Stimulated activated naive B cell treated with anti-CD40 and anti-IgM and Interleukin-4, amounts not matched to agents 10 μg/mL and 1 μg/mL and 100 μg/mL, for 72 hours (primary cell): ENCODE measurements around the gene LRRC3.
A peak's percentile ranks its signal among the peaks of the same experiment; 100 is the strongest.

ENCODE experiments used
- ATAC-seq, 2 donors: fragments of 150-1000 bp; cut with Tn5 transposase; replicated peaks; 2 replicates each; pipeline ENCODE4 v1.10.0; 2021; ENCODE audit warnings: moderate library complexity in 1 of 2
- DNase-seq: peaks from one replicate; pipeline ENCODE4 v3.0.0; 2021
- H3K27ac Mint-ChIP-seq: one replicate; pipeline ENCODE4 v1.8.0; 2022; ENCODE audit warnings: mild to moderate bottlenecking, mixed read lengths
- H3K27me3 Mint-ChIP-seq, 2 donors: one replicate each; pipeline ENCODE4 v1.8.0; 2022; ENCODE audit warnings: mixed read lengths in 2 of 2
- H3K36me3 Mint-ChIP-seq, 2 donors: one replicate each; pipeline ENCODE4 v1.8.0; 2022; ENCODE audit warnings: mixed read lengths in 2 of 2, mild to moderate bottlenecking in 1 of 2
- H3K4me1 Mint-ChIP-seq, 2 donors: one replicate each; pipeline ENCODE4 v1.8.0; 2022; ENCODE audit warnings: mixed read lengths in 2 of 2, mild to moderate bottlenecking in 1 of 2
- H3K4me3 Mint-ChIP-seq, 2 donors: one replicate each; pipeline ENCODE4 v1.8.0; 2022; ENCODE audit warnings: mild to moderate bottlenecking in 2 of 2, mixed read lengths in 2 of 2, moderate library complexity in 1 of 2
- H3K9me3 Mint-ChIP-seq, 2 donors: one replicate each; pipeline ENCODE4 v1.8.0; 2022; ENCODE audit warnings: mixed read lengths in 2 of 2, mild to moderate bottlenecking in 1 of 2

Gene LRRC3

GRCh38 chr21:44505673-44506278 is 50.5 kb downstream of the LRRC3 start:
- DNase-seq, result no peak
- no peak overlapping the region for H3K27ac Mint-ChIP-seq
- H3K4me1 Mint-ChIP-seq, result peaks cover 11 to 21% of the 10 kb centered on the region in 2 donors
- no peak overlapping the region for H3K4me3 Mint-ChIP-seq
- H3K36me3 Mint-ChIP-seq, result no peaks in the 10 kb centered on the region
- peaks cover 0 to 2% of the 10 kb centered on the region in 2 donors for H3K9me3 Mint-ChIP-seq
- ATAC-seq, result no peak
- peaks cover 0 to 8% of the 10 kb centered on the region in 2 donors for H3K27me3 Mint-ChIP-seq

DNA sequence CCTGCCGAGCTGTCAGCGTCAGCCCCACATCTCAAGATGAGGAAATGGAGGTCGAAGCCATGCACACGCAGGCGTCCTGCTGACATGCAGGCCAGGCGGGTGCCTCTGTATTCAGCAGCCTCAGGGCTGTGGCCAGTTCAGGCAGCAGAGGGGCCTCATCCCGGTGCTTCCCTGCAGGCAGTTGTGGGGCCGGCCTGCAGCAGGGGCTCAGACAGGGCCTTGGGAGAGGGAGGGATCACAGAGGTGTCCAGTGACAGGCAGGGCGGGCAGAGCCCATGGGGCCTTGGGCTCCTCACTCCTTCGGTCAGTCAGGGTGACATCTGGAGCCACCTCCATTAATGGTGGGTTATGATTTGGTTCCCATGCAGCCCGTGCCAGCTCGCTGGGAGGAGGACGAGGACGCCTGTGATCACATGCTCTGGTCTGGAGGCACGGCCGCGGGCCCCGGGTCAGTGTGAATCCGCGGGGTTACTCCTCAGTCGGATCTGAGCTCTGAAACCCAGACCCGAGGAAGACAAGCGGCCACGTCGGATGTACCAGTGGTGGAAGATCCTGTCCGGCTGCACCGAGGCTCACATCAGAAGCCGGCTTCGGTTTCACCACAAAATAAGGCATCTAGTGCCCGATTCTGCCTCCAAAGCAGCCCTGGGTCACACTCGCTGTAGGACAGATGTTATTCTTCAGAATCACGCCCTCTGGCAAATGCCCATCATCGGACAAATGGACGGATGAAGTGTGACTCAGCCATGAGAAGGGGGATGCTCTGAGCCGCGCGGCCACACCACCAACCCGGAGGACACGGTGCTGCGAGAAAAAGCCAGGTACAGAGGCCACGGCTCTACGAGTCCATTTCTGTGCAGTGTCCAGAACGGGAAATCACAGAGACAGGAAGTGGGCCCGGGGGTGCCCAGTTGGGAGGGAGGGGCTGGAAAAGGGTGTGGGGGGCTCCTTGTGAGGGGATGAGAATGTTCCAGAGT is 51.3 kb downstream of the LRRC3 start:
- no peak for ATAC-seq
- Mint-ChIP-seq H3K9me3 (peaks cover 0 to 2% of the 10 kb centered on the region in 2 donors), H3K27ac (no peak overlapping the region), H3K4me1 (peaks cover 11 to 21% of the 10 kb centered on the region in 2 donors), H3K27me3 (peaks cover 0 to 10% of the 10 kb centered on the region in 2 donors), H3K36me3 (no peaks in the 10 kb centered on the region), H3K4me3 (no peak overlapping the region)
- DNase-seq, result no peak

DNA sequence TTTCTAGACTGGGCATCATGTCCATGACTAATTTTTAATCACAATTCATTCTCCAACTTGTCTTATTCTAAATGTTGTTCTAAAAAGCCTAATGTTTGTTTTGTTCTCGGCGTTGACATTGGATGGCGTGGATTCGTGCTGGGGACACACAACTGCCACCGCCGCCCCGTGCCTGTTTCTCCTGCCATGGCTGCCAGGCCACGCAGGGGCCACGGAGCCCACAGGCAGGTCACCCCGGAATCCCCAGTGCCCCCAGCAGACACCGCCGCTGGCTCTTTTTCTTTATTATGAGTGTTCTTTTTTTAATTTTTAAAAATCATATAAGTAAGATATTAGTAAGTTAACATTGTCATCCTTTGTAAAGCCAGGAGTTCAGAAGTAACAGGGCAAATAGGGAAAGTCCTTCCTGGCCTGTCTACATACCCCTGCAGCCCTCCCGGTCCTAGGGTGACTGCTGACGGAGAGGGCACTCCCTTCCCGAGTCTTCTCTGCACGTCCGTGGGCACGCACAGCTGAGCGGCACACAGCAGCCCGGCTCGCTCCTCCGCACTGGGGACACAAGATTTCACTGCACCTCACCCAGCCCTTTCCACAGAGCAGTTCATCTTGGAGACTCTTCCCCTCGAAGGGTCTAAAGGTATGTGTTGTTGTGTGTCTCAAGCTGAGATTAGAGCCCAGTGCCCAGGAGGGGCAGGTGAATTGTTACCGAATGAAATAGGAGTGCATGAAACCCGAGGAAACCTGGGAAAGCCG is 52.5 kb downstream of the LRRC3 start:
- peaks cover 11 to 21% of the 10 kb centered on the region in 2 donors for H3K4me1 Mint-ChIP-seq
- no peak for ATAC-seq
- H3K36me3 Mint-ChIP-seq, result no peaks in the 10 kb centered on the region
- H3K4me3 Mint-ChIP-seq, result no peak overlapping the region
- H3K9me3 Mint-ChIP-seq, result peaks cover 0 to 2% of the 10 kb centered on the region in 2 donors
- DNase-seq, result no peak
- no peak overlapping the region for H3K27ac Mint-ChIP-seq
- peaks cover 0 to 21% of the 10 kb centered on the region in 2 donors for H3K27me3 Mint-ChIP-seq

- no peak overlapping the region for H3K4me3 Mint-ChIP-seq
- H3K4me1 Mint-ChIP-seq, result peaks cover 11 to 21% of the 10 kb centered on the region in 2 donors
- DNase-seq, result no peak
- H3K27me3 Mint-ChIP-seq, result peaks cover 0 to 21% of the 10 kb centered on the region in 2 donors
- no peaks in the 10 kb centered on the region for H3K36me3 Mint-ChIP-seq
- peaks cover 0 to 2% of the 10 kb centered on the region in 2 donors for H3K9me3 Mint-ChIP-seq
- H3K27ac Mint-ChIP-seq, result no peak overlapping the region
- no peak for ATAC-seq
These were observed 53.1 kb downstream of the LRRC3 start for GRCh38 chr21:44508426-44508710.

- Mint-ChIP-seq H3K4me3 (no peak overlapping the region), H3K9me3 (peaks cover 0 to 2% of the 10 kb centered on the region in 2 donors), H3K4me1 (peaks cover 10 to 16% of the 10 kb centered on the region in 2 donors), H3K27me3 (peaks cover 0 to 21% of the 10 kb centered on the region in 2 donors), H3K27ac (no peak overlapping the region), H3K36me3 (no peaks in the 10 kb centered on the region)
- DNase-seq, result no peak
- no peak for ATAC-seq
These were observed 53.6 kb downstream of the LRRC3 start for GRCh38 chr21:44508711-44509445.

DNA sequence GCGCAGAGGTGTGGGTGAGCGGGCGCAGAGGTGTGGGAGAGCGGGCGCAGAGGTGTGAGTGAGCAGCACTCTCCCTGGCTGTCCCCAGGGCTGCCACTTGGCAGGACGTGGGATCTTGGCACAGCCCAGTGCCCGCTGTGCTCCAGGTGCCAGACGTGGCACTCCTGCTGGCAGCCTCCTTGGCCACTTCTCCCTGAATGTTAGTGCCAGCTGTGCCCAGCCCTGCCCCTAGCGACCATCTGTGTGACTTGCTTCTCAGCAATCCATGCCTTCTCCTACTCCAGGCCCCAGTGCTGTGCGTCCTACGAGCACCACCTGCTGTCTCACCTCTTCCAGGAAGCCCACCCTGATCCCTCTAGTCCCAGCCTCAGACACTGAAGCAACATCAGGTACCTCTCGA is 54.2 kb downstream of the LRRC3 start:
- peaks cover 0 to 21% of the 10 kb centered on the region in 2 donors for H3K27me3 Mint-ChIP-seq
- no peaks in the 10 kb centered on the region for H3K36me3 Mint-ChIP-seq
- ATAC-seq, result no peak
- DNase-seq, result no peak
- peaks cover 6 to 10% of the 10 kb centered on the region in 2 donors for H3K4me1 Mint-ChIP-seq
- no peak overlapping the region for H3K4me3 Mint-ChIP-seq
- no peaks in the 10 kb centered on the region for H3K9me3 Mint-ChIP-seq
- no peak overlapping the region for H3K27ac Mint-ChIP-seq

- H3K4me1 Mint-ChIP-seq, result peaks cover 6 to 10% of the 10 kb centered on the region in 2 donors
- H3K4me3 Mint-ChIP-seq, result peak overlapping the region; percentile 25 to 39
- no peak overlapping the region for H3K27ac Mint-ChIP-seq
These were observed 54.8 kb downstream of the LRRC3 start for GRCh38 chr21:44510109-44510507.

GRCh38 chr21:44510508-44511218 is 55.4 kb downstream of the LRRC3 start:
- Mint-ChIP-seq H3K4me3 (peak overlapping the region; percentile 25 to 39), H3K36me3 (no peaks in the 10 kb centered on the region), H3K27ac (no peak overlapping the region), H3K9me3 (no peaks in the 10 kb centered on the region), H3K4me1 (peaks cover 6 to 10% of the 10 kb centered on the region in 2 donors), H3K27me3 (peaks cover 0 to 21% of the 10 kb centered on the region in 2 donors)
- DNase-seq (peak; percentile 47), ATAC-seq (peak; percentile 87 to 90)

More at GRCh38 chr21:44510109-44510507, 54.8 kb downstream of the LRRC3 start:
- peaks cover 0 to 21% of the 10 kb centered on the region in 2 donors for H3K27me3 Mint-ChIP-seq
- no peaks in the 10 kb centered on the region for H3K9me3 Mint-ChIP-seq
- H3K36me3 Mint-ChIP-seq, result no peaks in the 10 kb centered on the region
- DNase-seq (no peak), ATAC-seq (no peak)

- H3K4me3 Mint-ChIP-seq, result no peak overlapping the region
- H3K9me3 Mint-ChIP-seq, result no peaks in the 10 kb centered on the region
- peaks cover 6 to 10% of the 10 kb centered on the region in 2 donors for H3K4me1 Mint-ChIP-seq
- H3K27ac Mint-ChIP-seq, result no peak overlapping the region
- ATAC-seq (no peak), DNase-seq (no peak)
- no peaks in the 10 kb centered on the region for H3K36me3 Mint-ChIP-seq
- peaks cover 0 to 21% of the 10 kb centered on the region in 2 donors for H3K27me3 Mint-ChIP-seq
These were observed 56.1 kb downstream of the LRRC3 start for GRCh38 chr21:44511219-44511937.
